K562 (cell line): ENCODE results near the gene CEP68. TPM values are rescaled to one million over a fixed set of nuclear protein-coding genes. Genes with fewer than 3 reads are reported as not detected.

Experiments
- CBX1 ChIP-seq: sonication (generic); IDR thresholded peaks from 2 replicates; pipeline ENCODE4 v1.6.1; 2016; ENCODE audit warnings: antibody characterized with exemption, low read depth, mild to moderate bottlenecking
- CHD2 ChIP-seq: IDR thresholded peaks from 2 replicates; pipeline ENCODE4 v1.6.1; 2011; ENCODE audit warnings: low read depth, low read length
- ERF ChIP-seq: fragments of 450-650 bp; formaldehyde crosslinking; IDR thresholded peaks from 2 replicates; pipeline ENCODE4 v1.4.0; 2020; ENCODE audit warnings: mild to moderate bottlenecking, mixed read lengths
- GABPA ChIP-seq: fragments of 200-800 bp; sonication (Bioruptor generic); conservative IDR thresholded peaks from 2 replicates; pipeline ENCODE4 v1.6.1; 2016; ENCODE audit warnings: low read depth, missing genetic modification characterization, missing compliant biosample characterization
- HDAC2 ChIP-seq: fragments of 450-650 bp; IDR thresholded peaks from 2 replicates; pipeline ENCODE4 v1.6.1; 2016; ENCODE audit warnings: mild to moderate bottlenecking
- HMGN3 ChIP-seq: IDR thresholded peaks from 2 replicates; pipeline ENCODE4 v1.6.1; 2011; ENCODE audit warnings: borderline replicate concordance, low read depth, mild to moderate bottlenecking, mixed read lengths, low read length; ENCODE audit not compliant: insufficient read length; ENCODE audit errors: extremely low read depth
- KAT8 ChIP-seq: fragments of 450-650 bp; IDR thresholded peaks from 2 replicates; pipeline ENCODE4 v1.6.1; 2016; ENCODE audit warnings: low read depth, mild to moderate bottlenecking
- MBD2 ChIP-seq: sonication (generic); IDR thresholded peaks from 2 replicates; pipeline ENCODE4 v1.6.1; 2016; ENCODE audit warnings: low read depth, borderline replicate concordance
- MECOM ChIP-seq: fragments of 250-450 bp; sonication (Bioruptor Pico); IDR thresholded peaks from 2 replicates; pipeline ENCODE4 v1.8.0; 2022; ENCODE audit warnings: inconsistent platforms
- MTA3 ChIP-seq: fragments of 450-650 bp; formaldehyde crosslinking; IDR thresholded peaks from 2 replicates; pipeline ENCODE4 v1.6.1; 2017; ENCODE audit warnings: mild to moderate bottlenecking, borderline replicate concordance
- NBN ChIP-seq: fragments of 450-650 bp; IDR thresholded peaks from 2 replicates; pipeline ENCODE4 v1.6.1; 2016; ENCODE audit warnings: low read depth, mild to moderate bottlenecking
- NCOR1 ChIP-seq: fragments of 450-650 bp; IDR thresholded peaks from 2 replicates; pipeline ENCODE4 v1.6.1; 2016; ENCODE audit warnings: mild to moderate bottlenecking, moderate library complexity
- NFE2 ChIP-seq: IDR thresholded peaks from 2 replicates; pipeline ENCODE4 v1.6.1; 2014; ENCODE audit warnings: antibody characterized with exemption, low read depth
- NFRKB ChIP-seq: fragments of 450-650 bp; IDR thresholded peaks from 2 replicates; pipeline ENCODE4 v1.6.1; 2016; ENCODE audit warnings: low read depth
- NR2F6 ChIP-seq: fragments of 450-650 bp; formaldehyde crosslinking; IDR thresholded peaks from 2 replicates; pipeline ENCODE4 v1.4.0; 2020; ENCODE audit warnings: mild to moderate bottlenecking
- PHF20 ChIP-seq: fragments of 450-650 bp; IDR thresholded peaks from 2 replicates; pipeline ENCODE4 v1.6.1; 2018; ENCODE audit not compliant: partially characterized antibody
- PHTF2 ChIP-seq: fragments of 250-450 bp; sonication (Bioruptor Pico); IDR thresholded peaks from 2 replicates; pipeline ENCODE4 v1.5.0; 2021; ENCODE audit warnings: mild to moderate bottlenecking
- RHOXF2B ChIP-seq: fragments of 250-450 bp; sonication (Bioruptor Pico); conservative IDR thresholded peaks from 2 replicates; pipeline ENCODE4 v1.5.1; 2021
- TEAD4 ChIP-seq, 2 experiments: sonication (generic) in 1 of 2; formaldehyde crosslinking in 1 of 2; IDR thresholded peaks; 2 replicates each; pipeline versions ENCODE4 v1.6.1 to v1.8.0; 2012 to 2022; ENCODE audit warnings: borderline replicate concordance in 1 of 2, inconsistent platforms in 1 of 2, low read length in 1 of 2, mild to moderate bottlenecking in 1 of 2, missing genetic modification reagents in 1 of 2
- USF1 ChIP-seq: sonication (generic); formaldehyde crosslinking; IDR thresholded peaks from 2 replicates; pipeline ENCODE4 v1.9.0; 2022; ENCODE audit warnings: mild to moderate bottlenecking, missing genetic modification reagents
- ZNF12 ChIP-seq: sonication (generic); formaldehyde crosslinking; IDR thresholded peaks from 2 replicates; pipeline ENCODE4 v1.4.0; 2020; ENCODE audit warnings: mild to moderate bottlenecking, missing genetic modification reagents
- ZNF143 ChIP-seq: sonication (generic); formaldehyde crosslinking; IDR thresholded peaks from 2 replicates; pipeline ENCODE4 v1.9.0; 2022; ENCODE audit warnings: mild to moderate bottlenecking, missing genetic modification reagents
- ZNF23 ChIP-seq: fragments of 250-450 bp; sonication (Bioruptor Pico); IDR thresholded peaks from 2 replicates; pipeline ENCODE4 v1.4.0; 2020; ENCODE audit warnings: mild to moderate bottlenecking
- ZNF830 ChIP-seq: fragments of 250-450 bp; sonication (Bioruptor Pico); IDR thresholded peaks from 2 replicates; pipeline ENCODE4 v1.5.0; 2021; ENCODE audit warnings: mild to moderate bottlenecking
- polyA plus RNA-seq, 8 experiments: library from polyadenylated mRNA; depleted of rRNA in 4 of 8; stranded (reverse) in 5 of 8; unstranded in 3 of 8; fragments of >200 nt; fragmentation: Nextera tagmentation in 2 of 8; fragmentation: Illumina TruSeq in 1 of 8; extraction: Ambion mirVana in 2 of 8; extraction: Trizol in 1 of 8; gene quantifications; 2 replicates each; pipeline versions ENCODE4 v1.2.1 to v1.2.3, GENCODE V29; 2011 to 2014; ENCODE audit warnings: inconsistent platforms in 1 of 8, missing spikeins in 1 of 8
- total RNA-seq, 7 experiments: library from RNA; depleted of rRNA in 6 of 7; stranded (reverse); fragments of >200 nt in 6 of 7; fragmentation: Illumina TruSeq in 2 of 7; extraction: Trizol in 2 of 7; gene quantifications; 2 replicates each; pipeline versions ENCODE4 v1.2.1 to v1.2.3, GENCODE V29; 2011 to 2021; ENCODE audit warnings: low replicate concordance in 1 of 7
- TF ChIP-seq, protein P1 (sequence below): sonication (generic); formaldehyde crosslinking; IDR thresholded peaks from 2 replicates; pipeline ENCODE4 v1.8.1; 2023; ENCODE audit warnings: mild to moderate bottlenecking, missing genetic modification reagents, moderate library complexity
- TF ChIP-seq, protein P2 (sequence below): sonication (generic); IDR thresholded peaks from 2 replicates; pipeline ENCODE4 v1.6.1; 2016

Gene CEP68
- total and polyA plus RNA-seq, 9 of the 15 experiments (the other 6 are each of a cell fraction or from before 2014, with no cell fraction given): 1.4 to 8.5 (median 5.2) TPM

DNA sequence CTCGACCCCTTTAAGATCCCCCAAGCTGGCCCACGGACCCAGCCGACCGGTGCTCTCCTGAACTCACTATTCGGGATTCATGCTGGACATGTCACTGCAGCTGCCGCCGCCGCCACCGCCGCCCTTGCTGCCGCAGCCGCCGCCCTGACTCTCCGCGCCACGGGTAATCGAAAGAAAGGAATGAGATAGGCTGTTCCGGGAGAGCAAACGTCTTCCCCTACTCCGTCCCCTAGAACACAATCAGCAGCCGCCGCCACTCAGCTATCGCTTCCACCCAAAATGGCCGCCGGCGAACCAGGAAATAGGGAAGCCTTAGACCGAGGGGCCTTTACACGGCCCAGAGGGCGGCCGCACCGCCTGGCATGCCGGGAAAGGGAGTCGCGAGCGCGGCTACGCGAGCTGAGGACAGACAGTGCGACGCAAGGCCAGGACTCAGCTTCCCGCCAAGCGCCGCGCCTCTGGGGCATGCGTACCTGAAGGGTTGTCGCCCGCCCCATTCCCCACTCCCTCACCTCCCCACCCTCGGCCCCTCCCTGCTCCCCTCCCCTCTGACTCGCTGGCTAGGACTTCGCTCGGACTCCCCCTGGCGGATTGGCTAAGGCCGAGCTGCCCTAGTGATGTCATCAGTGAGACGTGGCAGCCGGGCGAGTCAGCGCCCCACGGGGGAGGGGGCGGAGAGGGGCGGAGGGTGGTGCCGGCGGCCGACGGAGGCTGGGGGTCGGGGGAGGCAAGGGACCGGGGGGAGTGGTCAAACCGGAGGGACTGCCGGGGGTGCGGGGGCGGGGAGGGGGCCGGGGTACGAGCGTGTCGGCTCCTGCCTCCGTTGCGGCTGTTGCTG lies 73.8 kb downstream of the CEP68 start, which contains the start of gene RAB1A (continued):
- TF ChIP-seq, protein P1, sequence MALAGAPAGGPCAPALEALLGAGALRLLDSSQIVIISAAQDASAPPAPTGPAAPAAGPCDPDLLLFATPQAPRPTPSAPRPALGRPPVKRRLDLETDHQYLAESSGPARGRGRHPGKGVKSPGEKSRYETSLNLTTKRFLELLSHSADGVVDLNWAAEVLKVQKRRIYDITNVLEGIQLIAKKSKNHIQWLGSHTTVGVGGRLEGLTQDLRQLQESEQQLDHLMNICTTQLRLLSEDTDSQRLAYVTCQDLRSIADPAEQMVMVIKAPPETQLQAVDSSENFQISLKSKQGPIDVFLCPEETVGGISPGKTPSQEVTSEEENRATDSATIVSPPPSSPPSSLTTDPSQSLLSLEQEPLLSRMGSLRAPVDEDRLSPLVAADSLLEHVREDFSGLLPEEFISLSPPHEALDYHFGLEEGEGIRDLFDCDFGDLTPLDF (CRISPR knock-in tag): peak; percentile 99
- peak; percentile 65 for TF ChIP-seq HMGN3
- no peak for TF ChIP-seq NR2F6 (CRISPR knock-in tag)
- TF ChIP-seq ERF (CRISPR knock-in tag): 0 out of 2 replicates have a peak, but pooled peaks have one; percentile 60
- TF ChIP-seq TEAD4 (IDR thresholded peaks at IDR 0.05; ENCODE audit: low read length): peak; percentile 41
- no peak for TF ChIP-seq TEAD4 (CRISPR knock-in tag; IDR thresholded peaks at IDR 0.05; ENCODE audit: borderline replicate concordance)
- TF ChIP-seq NFE2: peak; percentile 31; the same call in 1 of the 2 replicates
- TF ChIP-seq ZNF143 (CRISPR knock-in tag): peak; percentile 93
- TF ChIP-seq RHOXF2B (CRISPR knock-in tag): no peak
- peak; percentile 62; the same call in 1 of the 2 replicates for TF ChIP-seq MTA3
- peak; percentile 78 for TF ChIP-seq PHF20
- TF ChIP-seq HDAC2: 0 out of 2 replicates have a peak, but pooled peaks have one; percentile 14
- peak; percentile 44; the same call in 1 of the 2 replicates for TF ChIP-seq NCOR1
- no peak for TF ChIP-seq ZNF12
- TF ChIP-seq CBX1: no peak
- no peak for TF ChIP-seq PHTF2 (CRISPR knock-in tag)
- peak; percentile 22; the same call in 1 of the 2 replicates for TF ChIP-seq CHD2
- peak; percentile 70; the same call in 1 of the 2 replicates for TF ChIP-seq MBD2
- TF ChIP-seq ZNF830: no peak
- TF ChIP-seq KAT8: 0 out of 2 replicates have a peak, but pooled peaks have one; percentile 65
- TF ChIP-seq, protein P2, sequence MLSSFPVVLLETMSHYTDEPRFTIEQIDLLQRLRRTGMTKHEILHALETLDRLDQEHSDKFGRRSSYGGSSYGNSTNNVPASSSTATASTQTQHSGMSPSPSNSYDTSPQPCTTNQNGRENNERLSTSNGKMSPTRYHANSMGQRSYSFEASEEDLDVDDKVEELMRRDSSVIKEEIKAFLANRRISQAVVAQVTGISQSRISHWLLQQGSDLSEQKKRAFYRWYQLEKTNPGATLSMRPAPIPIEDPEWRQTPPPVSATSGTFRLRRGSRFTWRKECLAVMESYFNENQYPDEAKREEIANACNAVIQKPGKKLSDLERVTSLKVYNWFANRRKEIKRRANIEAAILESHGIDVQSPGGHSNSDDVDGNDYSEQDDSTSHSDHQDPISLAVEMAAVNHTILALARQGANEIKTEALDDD: no peak
- TF ChIP-seq ZNF23 (CRISPR knock-in tag): peak; percentile 50; the same call in 1 of the 2 replicates
- TF ChIP-seq NFRKB: peak; percentile 96
- peak; percentile 25; the same call in 1 of the 2 replicates for TF ChIP-seq USF1 (CRISPR knock-in tag)
- TF ChIP-seq MECOM: no peak
- peak; percentile 15 for TF ChIP-seq NBN
- TF ChIP-seq GABPA (tag): peak; percentile 65; the same call in 1 of the 2 replicates
